ENCODE measurements around the gene OR5A2. TPM values are rescaled to one million over a fixed set of nuclear protein-coding genes. Genes with fewer than 3 reads are reported as not detected.

Gene OR5A2, protein sequence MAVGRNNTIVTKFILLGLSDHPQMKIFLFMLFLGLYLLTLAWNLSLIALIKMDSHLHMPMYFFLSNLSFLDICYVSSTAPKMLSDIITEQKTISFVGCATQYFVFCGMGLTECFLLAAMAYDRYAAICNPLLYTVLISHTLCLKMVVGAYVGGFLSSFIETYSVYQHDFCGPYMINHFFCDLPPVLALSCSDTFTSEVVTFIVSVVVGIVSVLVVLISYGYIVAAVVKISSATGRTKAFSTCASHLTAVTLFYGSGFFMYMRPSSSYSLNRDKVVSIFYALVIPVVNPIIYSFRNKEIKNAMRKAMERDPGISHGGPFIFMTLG
- not detected for total RNA-seq
- polyA plus RNA-seq = not detected

DNA sequence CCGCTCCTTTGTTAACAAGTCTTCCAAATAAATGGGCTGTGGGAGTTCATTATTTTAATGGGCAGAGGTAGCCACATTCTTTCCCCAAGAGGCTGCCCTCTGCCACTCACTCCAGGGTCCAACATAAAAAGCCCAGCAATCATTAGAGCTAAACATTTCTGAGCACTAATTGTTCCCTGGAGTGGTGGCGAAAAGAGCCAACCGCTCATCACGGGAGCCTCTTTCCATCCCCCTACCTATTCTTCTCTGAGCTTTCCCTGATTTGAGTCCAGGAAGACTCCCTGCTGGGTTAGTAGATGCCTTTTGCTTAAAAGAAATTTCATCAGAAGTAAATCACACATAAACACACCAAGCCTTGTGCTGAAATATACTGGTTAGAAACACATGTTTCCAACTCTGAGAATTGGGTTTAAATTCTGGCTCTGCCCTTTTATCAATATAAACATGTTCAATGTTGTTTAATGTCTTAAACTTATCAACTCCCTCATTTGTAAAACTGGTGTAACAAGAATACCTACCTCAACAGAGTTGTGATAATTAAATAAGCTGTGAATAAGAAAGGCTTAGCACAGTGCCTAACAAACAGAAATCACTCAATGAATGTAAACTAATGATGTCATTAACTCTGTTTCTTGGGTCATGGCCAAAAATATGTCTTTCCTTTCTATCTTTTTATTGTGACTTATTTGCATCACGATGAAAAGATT is at the start of gene OR5A2:
OR5A2 (minus strand) TSS at position 53 of the 707 bp plus-strand sequence. CDS start 3,460 bp downstream, outside the sequence.
- Histone ChIP-seq H3K9me3 (ENCODE audit: control insufficient read depth in 2 of 2, low read length in 2 of 2) (no peaks in the 10 kb centered on the region), H3K27ac (ENCODE audit: insufficient read depth, low read length, poor library complexity, severe bottlenecking) (no peak within 1 kb of the TSS), H3K4me3 (ENCODE audit: low read depth, low read length) (no peak within 1 kb of the TSS), H3K4me1 (ENCODE audit: control insufficient read depth, insufficient read depth, low read length, poor library complexity, severe bottlenecking) (no peaks in the 10 kb centered on the region), H3K27me3 (ENCODE audit: control insufficient read depth, insufficient read depth, low read length) (peaks cover 2% of the 10 kb centered on the region), H3K36me3 (ENCODE audit: control insufficient read depth, insufficient read depth, low read length) (no peaks in the 10 kb centered on the region)
- Mint-ChIP-seq H3K4me3 (no peak within 1 kb of the TSS), H3K4me1 (no peaks in the 10 kb centered on the region), H3K27ac (no peak within 1 kb of the TSS), H3K9me3 (no peaks in the 10 kb centered on the region), H3K36me3 (no peaks in the 10 kb centered on the region), H3K27me3 (peaks cover 4% of the 10 kb centered on the region)
- ATAC-seq (ENCODE audit: low read depth in 2 of 2) (no peak), DNase-seq (no peak)

DNA sequence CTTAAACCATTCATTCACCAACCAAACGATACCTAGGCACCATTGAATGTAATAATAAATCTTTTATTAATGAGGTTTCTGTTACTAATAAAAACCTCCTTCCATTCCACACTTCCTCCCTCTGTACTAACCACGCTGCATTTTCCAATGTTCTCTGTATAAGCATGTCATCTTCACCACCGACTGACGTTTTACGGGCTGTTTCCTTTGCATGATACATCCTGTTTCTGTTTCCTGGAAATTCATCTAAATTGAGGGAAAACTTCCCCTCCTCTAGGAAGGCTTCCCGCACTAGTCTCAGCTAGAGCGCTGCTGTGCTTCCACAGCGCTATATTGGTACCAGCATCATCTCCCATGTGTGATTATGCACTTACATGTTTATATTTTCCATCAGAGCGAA is 49.0 kb upstream of the OR5A2 start:
- Histone ChIP-seq H3K4me3 (ENCODE audit: low read depth, low read length) (no peak overlapping the region), H3K36me3 (ENCODE audit: control insufficient read depth, insufficient read depth, low read length) (no peaks in the 10 kb centered on the region), H3K4me1 (ENCODE audit: control insufficient read depth, insufficient read depth, low read length, poor library complexity, severe bottlenecking) (no peaks in the 10 kb centered on the region), H3K27ac (ENCODE audit: insufficient read depth, low read length, poor library complexity, severe bottlenecking) (no peak overlapping the region), H3K9me3 (ENCODE audit: control insufficient read depth in 2 of 2, low read length in 2 of 2) (no peaks in the 10 kb centered on the region), H3K27me3 (ENCODE audit: control insufficient read depth, insufficient read depth, low read length) (no peaks in the 10 kb centered on the region)
- ATAC-seq (ENCODE audit: low read depth in 2 of 2) (no peak), DNase-seq (no peak)
- peaks cover 5% of the 10 kb centered on the region for H3K27me3 Mint-ChIP-seq
- no peaks in the 10 kb centered on the region for H3K4me1 Mint-ChIP-seq
- no peaks in the 10 kb centered on the region for H3K36me3 Mint-ChIP-seq
- no peak overlapping the region for H3K4me3 Mint-ChIP-seq
- no peak overlapping the region for H3K27ac Mint-ChIP-seq
- H3K9me3 Mint-ChIP-seq = peaks cover 0 to 2% (median 0%) of the 10 kb centered on the region in 7 donors

DNA sequence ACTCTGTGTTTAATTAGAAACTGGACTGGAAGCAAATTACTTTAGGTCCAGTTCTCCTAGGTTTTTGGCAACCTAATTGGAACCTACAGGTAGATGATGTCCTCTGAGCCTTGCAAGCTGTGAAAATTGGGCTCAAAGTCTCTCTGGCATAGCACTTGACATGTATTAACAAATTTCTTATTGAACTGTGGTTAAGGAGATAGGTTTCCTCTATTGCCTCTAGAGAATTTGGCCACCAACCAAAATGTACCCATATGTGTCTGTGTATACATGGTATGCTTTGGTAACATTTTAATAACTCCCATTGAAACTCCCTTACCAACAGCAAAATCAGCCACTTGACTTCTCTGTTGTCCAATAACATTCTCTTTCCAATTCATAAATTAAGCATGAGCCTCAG is 46.8 kb upstream of the OR5A2 start, which contains the start of gene OR4D10:
OR4D10 (plus strand) TSS at position 301 of the 400 bp plus-strand sequence. CDS start 4,115 bp downstream, outside the sequence.
- Mint-ChIP-seq H3K9me3 (peaks cover 0 to 2% (median 0%) of the 10 kb centered on the region in 7 donors), H3K4me1 (no peaks in the 10 kb centered on the region), H3K4me3 (no peak within 1 kb of the TSS), H3K27me3 (peaks cover 5% of the 10 kb centered on the region), H3K27ac (no peak within 1 kb of the TSS), H3K36me3 (no peaks in the 10 kb centered on the region)
- Histone ChIP-seq H3K27ac (ENCODE audit: insufficient read depth, low read length, poor library complexity, severe bottlenecking) (no peak within 1 kb of the TSS), H3K36me3 (ENCODE audit: control insufficient read depth, insufficient read depth, low read length) (no peaks in the 10 kb centered on the region), H3K9me3 (ENCODE audit: control insufficient read depth in 2 of 2, low read length in 2 of 2) (no peaks in the 10 kb centered on the region), H3K27me3 (ENCODE audit: control insufficient read depth, insufficient read depth, low read length) (no peaks in the 10 kb centered on the region), H3K4me1 (ENCODE audit: control insufficient read depth, insufficient read depth, low read length, poor library complexity, severe bottlenecking) (no peaks in the 10 kb centered on the region), H3K4me3 (ENCODE audit: low read depth, low read length) (no peak within 1 kb of the TSS)
- ATAC-seq (ENCODE audit: low read depth in 2 of 2) (no peak), DNase-seq (no peak)

DNA sequence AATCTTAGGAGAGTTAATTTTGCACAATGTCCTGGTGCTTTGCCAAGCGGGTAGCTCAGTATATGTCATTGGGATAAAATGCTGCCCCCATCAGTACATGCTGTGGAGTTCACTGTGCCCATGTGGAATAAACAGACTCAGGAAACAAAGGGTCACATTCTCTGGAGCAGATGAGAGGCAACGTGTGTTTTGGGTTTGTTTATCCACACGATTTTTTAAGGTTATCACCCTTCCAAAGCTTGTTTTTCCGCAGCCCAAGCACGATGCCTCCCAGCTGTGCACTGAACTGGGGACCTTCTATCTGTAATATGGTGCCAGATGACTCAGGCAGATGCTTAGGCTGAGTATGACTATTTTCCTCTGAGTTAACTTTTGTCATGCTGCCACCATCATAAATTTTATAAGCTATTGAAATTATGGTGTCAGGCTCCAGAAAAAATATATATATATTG is 37.0 kb upstream of the OR5A2 start:
- Histone ChIP-seq H3K4me1 (ENCODE audit: control insufficient read depth, insufficient read depth, low read length, poor library complexity, severe bottlenecking) (no peaks in the 10 kb centered on the region), H3K27me3 (ENCODE audit: control insufficient read depth, insufficient read depth, low read length) (no peaks in the 10 kb centered on the region), H3K27ac (ENCODE audit: insufficient read depth, low read length, poor library complexity, severe bottlenecking) (no peak overlapping the region), H3K36me3 (ENCODE audit: control insufficient read depth, insufficient read depth, low read length) (no peaks in the 10 kb centered on the region), H3K4me3 (ENCODE audit: low read depth, low read length) (no peak overlapping the region), H3K9me3 (ENCODE audit: control insufficient read depth in 2 of 2, low read length in 2 of 2) (no peaks in the 10 kb centered on the region)
- Mint-ChIP-seq H3K36me3 (no peaks in the 10 kb centered on the region), H3K4me3 (no peak overlapping the region), H3K27ac (no peak overlapping the region), H3K4me1 (no peaks in the 10 kb centered on the region), H3K9me3 (peaks cover 0 to 4% (median 0%) of the 10 kb centered on the region in 7 donors), H3K27me3 (peaks cover 5% of the 10 kb centered on the region)
- ATAC-seq (ENCODE audit: low read depth in 2 of 2) = no peak
- no peak for DNase-seq

DNA sequence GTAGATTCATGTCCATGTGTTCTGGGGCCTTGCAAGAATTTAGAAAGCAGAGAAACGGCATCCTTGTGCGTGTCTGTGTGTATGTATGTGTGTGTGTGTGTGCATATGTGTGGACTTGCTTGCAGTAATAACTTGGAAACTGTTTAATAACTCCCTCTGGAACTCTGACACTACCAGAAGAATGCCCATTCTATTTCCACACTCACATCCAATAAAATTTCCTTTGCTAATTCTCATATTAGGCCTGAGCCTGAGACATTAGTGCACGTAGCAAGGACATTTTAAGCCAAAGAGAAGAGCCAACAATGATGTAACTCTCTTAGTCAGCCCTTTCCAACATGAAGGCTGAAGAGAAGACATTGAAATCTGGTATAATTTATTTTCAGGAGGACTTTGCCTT is 33.7 kb upstream of the OR5A2 start:
- no peak overlapping the region for H3K4me3 Mint-ChIP-seq
- H3K36me3 Mint-ChIP-seq = no peaks in the 10 kb centered on the region
- no peak overlapping the region for H3K4me3 ChIP-seq (ENCODE audit: low read depth, low read length)

DNA sequence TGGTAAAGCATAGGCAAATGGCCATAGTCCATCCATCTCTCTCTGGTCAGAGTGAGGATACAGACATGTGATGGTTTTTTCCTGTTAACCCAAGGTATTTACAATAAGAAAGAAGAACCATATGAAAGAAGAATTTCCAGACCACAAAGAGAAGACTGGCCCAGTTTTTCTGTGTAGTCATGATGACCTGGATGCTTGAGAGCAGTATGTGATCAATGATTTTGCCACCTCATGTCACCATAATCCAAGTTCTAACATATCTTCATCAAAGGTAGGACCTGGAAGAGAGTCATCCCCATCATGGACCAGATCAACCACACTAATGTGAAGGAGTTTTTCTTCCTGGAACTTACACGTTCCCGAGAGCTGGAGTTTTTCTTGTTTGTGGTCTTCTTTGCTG is 30.4 kb upstream of the OR5A2 start, which contains the start of gene OR4D6:
OR4D6 (plus strand) TSS at position 301 of the 400 bp plus-strand sequence; CDS start at position 301, 0 bp downstream.
- no peaks in the 10 kb centered on the region for H3K36me3 ChIP-seq (ENCODE audit: control insufficient read depth, insufficient read depth, low read length)
- Mint-ChIP-seq H3K27ac (no peak within 1 kb of the TSS), H3K4me1 (peaks cover 0 to 3% (median 0%) of the 10 kb centered on the region in 4 donors), H3K9me3 (peaks cover 0 to 3% (median 0%) of the 10 kb centered on the region in 7 donors), H3K36me3 (no peaks in the 10 kb centered on the region), H3K27me3 (peaks cover 9% of the 10 kb centered on the region), H3K4me3 (no peak within 1 kb of the TSS)
- no peaks in the 10 kb centered on the region for H3K9me3 ChIP-seq (ENCODE audit: control insufficient read depth in 2 of 2, low read length in 2 of 2)
- H3K27ac ChIP-seq (ENCODE audit: insufficient read depth, low read length, poor library complexity, severe bottlenecking) = no peak within 1 kb of the TSS
- ATAC-seq (ENCODE audit: low read depth in 2 of 2) (no peak), DNase-seq (no peak)
- no peak within 1 kb of the TSS for H3K4me3 ChIP-seq (ENCODE audit: low read depth, low read length)
- peaks cover 2% of the 10 kb centered on the region for H3K27me3 ChIP-seq (ENCODE audit: control insufficient read depth, insufficient read depth, low read length)
- no peaks in the 10 kb centered on the region for H3K4me1 ChIP-seq (ENCODE audit: control insufficient read depth, insufficient read depth, low read length, poor library complexity, severe bottlenecking)

More for the DNA sequence above, 33.7 kb upstream of the OR5A2 start:
- no peaks in the 10 kb centered on the region for H3K4me1 Mint-ChIP-seq
- Histone ChIP-seq H3K9me3 (ENCODE audit: control insufficient read depth in 2 of 2, low read length in 2 of 2) (no peaks in the 10 kb centered on the region), H3K4me1 (ENCODE audit: control insufficient read depth, insufficient read depth, low read length, poor library complexity, severe bottlenecking) (no peaks in the 10 kb centered on the region), H3K27ac (ENCODE audit: insufficient read depth, low read length, poor library complexity, severe bottlenecking) (no peak overlapping the region), H3K36me3 (ENCODE audit: control insufficient read depth, insufficient read depth, low read length) (no peaks in the 10 kb centered on the region), H3K27me3 (ENCODE audit: control insufficient read depth, insufficient read depth, low read length) (peaks cover 2% of the 10 kb centered on the region)
- no peak overlapping the region for H3K27ac Mint-ChIP-seq
- H3K9me3 Mint-ChIP-seq = peaks cover 0 to 3% (median 0%) of the 10 kb centered on the region in 7 donors
- DNase-seq = no peak
- ATAC-seq (ENCODE audit: low read depth in 2 of 2) = no peak
- H3K27me3 Mint-ChIP-seq = peaks cover 9% of the 10 kb centered on the region

DNA sequence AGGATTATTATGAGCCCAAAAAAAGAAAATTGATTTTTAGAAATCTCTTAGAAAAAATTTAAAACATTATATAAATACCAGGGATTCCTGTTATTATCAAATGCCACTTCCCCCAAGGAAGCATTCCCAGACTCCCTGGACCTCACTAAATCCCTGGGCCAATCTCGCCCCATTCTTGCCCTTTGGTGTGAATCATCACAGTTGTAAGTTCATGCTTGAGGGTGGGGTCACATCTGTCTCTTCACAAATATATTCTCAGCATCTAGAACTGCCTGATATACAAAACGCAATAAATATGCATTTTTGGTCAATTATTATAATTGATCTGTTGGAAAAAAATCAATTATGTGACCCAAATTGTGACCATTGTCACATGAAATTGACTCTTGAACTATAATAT is 22.3 kb upstream of the OR5A2 start:
- H3K9me3 ChIP-seq (ENCODE audit: control insufficient read depth in 2 of 2, low read length in 2 of 2) = no peaks in the 10 kb centered on the region
- Mint-ChIP-seq H3K4me1 (peaks cover 0 to 3% (median 0%) of the 10 kb centered on the region in 4 donors), H3K27ac (no peak overlapping the region), H3K36me3 (no peaks in the 10 kb centered on the region), H3K9me3 (peaks cover 0 to 8% (median 2%) of the 10 kb centered on the region in 7 donors), H3K4me3 (no peak overlapping the region), H3K27me3 (peaks cover 11% of the 10 kb centered on the region)
- H3K27me3 ChIP-seq (ENCODE audit: control insufficient read depth, insufficient read depth, low read length) = peaks cover 2% of the 10 kb centered on the region
- H3K36me3 ChIP-seq (ENCODE audit: control insufficient read depth, insufficient read depth, low read length) = no peaks in the 10 kb centered on the region
- H3K4me3 ChIP-seq (ENCODE audit: low read depth, low read length) = no peak overlapping the region
- H3K27ac ChIP-seq (ENCODE audit: insufficient read depth, low read length, poor library complexity, severe bottlenecking) = no peak overlapping the region
- no peaks in the 10 kb centered on the region for H3K4me1 ChIP-seq (ENCODE audit: control insufficient read depth, insufficient read depth, low read length, poor library complexity, severe bottlenecking)
- DNase-seq (no peak), ATAC-seq (ENCODE audit: low read depth in 2 of 2) (no peak)
